HG02852 (cell line): ENCODE measurements around the gene ATG16L1.

Source experiments
- ATAC-seq: cut with Tn5 transposase; IDR thresholded peaks from one replicate; pipeline ENCODE4 v1.9.1; 2021; ENCODE audit warnings: mild to moderate bottlenecking, moderate library complexity; ENCODE audit not compliant: unreplicated experiment

ATG16L1 gene

DNA sequence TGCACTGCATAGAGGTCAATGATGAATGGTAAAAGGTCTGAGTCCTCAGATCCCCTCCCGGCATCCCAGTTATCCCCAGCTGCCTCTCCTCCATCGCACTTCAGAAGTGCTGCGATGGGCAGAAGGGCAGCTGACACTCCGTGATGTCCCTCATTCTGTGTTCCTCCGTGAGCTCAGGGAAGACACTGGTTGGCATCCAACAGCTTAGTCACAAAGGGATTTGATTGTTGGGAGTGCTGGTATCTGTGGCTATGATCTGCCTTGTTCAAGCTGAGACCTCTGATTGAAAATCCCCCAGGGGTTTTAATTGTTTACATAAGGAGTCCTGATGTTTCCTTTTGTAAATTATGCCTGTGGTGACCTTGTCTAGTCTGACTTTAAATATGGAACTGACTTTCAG is 37.2 kb downstream of the ATG16L1 start:
- no peak for ATAC-seq

DNA sequence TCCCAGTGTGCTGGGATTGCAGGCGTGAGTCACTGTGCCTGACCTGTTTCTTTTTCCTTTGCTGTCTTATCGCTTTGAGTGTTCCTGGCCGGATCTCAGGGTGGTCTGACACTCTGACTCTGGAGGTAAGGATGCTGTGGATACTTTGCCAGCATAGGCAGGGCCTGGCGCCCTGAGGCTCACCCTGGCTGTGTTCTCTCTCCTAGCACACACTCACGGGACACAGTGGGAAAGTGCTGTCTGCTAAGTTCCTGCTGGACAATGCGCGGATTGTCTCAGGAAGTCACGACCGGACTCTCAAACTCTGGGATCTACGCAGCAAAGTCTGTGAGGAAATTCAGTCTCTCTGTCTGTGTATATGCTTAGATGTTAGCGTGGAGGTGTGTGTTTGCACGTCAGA is 38.2 kb downstream of the ATG16L1 start:
- ATAC-seq: no peak

DNA sequence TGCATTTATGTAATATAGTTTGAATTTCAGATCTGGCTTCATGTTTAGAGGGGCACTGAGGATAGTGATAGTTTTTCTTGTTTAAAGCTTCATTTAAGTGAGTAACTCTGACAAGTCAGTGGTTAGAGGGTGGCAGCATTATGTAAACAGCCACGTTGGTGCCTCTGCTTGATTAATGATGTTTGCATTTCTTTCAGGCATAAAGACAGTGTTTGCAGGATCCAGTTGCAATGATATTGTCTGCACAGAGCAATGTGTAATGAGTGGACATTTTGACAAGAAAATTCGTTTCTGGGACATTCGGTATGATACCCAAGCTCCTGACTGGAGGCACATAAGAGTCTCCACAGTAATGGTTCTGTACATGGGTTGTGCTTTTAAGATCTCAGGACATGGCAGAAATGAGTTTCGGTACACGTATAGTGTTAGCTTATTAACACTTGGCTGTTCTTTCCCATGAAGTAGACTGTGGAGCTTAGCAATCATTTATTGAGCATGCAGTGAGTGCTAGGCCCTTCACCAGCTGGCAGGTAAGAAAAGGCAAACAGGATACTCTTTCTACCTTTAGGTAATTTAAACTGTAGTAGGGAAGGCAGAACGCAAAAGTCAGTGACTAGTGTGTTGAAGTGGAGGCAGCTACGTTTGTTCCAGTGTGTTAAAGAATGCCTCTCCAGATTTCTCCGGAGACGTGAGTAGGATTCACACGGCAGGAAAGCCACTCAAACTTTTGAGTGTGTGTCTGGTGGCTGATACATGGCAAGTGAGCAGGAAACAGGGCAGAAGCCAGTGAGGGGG is 38.8 kb downstream of the ATG16L1 start:
- no peak for ATAC-seq

DNA sequence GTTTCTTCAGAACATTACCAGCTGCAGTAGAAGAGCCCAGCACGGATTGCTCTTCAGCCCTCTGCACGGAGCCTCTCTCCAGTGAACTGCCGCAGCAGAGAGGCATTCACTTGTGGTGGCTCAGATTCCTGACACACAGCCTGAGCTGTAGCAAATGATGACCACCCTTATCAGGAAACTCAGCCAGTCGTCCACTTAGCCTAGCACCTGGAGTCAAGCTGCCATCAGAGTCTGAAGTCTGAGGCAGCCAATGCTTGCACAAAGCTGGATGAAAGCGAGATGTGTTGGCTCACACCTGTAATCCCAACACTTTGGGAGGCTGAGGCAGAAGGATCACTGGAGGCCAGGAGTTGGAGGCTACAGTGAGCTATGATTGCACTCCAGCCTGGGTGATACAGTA is 44.4 kb downstream of the ATG16L1 start:
- ATAC-seq: no peak

DNA sequence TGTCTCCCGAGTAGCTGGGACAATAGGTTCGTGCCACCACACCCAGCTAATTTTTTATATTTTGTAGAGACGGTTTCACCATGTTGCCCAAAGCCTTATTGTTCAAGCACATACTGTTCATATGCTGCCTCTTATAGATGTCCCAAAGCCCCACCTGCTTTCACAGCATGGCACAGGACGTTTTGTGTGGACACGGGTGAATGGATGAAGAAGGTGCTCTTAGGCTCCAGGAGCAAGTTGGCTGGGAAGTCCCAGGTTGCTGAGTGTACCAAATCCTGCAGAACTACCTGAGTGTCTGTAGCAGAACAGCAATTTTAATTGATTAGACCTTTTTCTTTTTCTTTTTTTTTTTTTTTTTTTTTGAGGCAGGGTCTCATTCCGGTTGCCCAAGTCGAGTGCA is 45.6 kb downstream of the ATG16L1 start:
- no peak for ATAC-seq

DNA sequence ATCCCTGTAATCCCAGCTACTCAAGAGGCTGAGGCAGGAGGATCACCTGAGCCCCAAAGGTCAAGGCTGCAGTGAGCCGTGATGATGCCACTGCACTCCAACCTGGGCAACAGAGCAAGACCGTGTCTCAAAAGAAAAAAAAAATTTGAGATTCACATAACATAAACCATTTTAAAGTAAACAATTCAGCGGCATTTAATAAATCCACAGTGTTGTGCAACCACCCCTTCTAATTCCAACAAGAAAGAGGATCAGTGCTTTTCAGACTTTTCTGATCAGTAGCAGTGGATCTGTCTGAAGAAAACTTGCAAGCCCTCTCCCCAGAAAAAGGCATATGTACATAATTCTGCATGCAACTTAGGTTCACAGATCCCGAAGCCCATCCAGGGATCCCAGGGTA is 48.9 kb downstream of the ATG16L1 start:
- no peak for ATAC-seq

DNA sequence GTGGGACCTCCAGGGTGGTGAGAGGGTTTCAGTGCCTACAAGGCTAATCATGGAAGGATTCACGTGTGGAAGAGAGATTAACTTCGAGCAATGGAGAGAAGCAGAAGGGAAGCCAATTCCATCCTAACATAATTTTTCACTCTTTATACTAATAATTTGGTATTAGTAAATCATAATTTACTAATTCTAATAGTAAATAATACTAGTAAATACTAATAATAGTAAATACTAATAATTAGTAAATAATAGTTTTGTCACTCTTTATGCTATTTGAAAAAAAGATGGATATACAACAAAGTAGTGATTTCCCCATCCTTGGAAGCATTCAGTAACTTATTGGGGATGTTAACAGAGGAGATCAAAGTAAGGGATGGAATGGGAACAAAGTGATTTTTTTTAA is 49.8 kb downstream of the ATG16L1 start:
- no peak for ATAC-seq

DNA sequence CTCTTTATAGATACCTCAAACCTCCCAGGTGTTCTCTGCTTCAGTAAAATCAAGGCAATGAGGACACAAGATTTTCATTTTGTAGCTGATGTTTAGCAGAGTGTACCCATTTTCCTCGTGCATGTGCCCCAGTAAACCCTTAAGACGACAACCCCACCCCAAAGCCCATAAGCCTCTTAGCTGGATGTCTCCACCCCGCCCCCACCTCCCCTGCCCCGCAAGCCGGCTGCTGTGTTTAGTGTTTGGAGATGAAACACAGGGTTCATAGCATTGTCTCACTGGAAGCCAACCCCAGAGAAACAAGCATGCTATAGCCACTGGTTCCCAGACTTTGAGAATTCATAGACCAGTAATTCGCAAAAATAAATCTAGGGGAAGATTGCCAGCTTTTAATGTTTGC is 50.3 kb downstream of the ATG16L1 start:
- no peak for ATAC-seq

DNA sequence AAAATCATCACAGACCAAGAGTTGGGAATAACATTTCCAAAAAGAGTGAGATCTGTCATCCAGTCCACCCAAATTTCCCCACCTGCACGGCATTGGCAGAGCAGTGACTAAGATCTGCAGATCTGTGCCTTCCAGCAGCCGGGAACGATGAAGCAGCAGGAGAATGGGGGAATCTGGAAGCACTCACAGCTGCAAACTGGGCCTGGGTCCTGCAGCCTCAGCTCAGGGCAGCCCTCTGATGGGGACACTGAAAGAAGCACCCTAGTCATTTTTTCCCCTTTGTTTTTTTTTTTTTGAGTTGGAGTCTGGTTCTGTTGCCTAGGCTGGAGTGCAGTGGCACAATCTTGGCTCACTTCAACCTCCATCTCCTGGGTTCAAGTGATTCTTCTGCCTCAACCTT is 51.8 kb downstream of the ATG16L1 start:
- ATAC-seq: no peak

DNA sequence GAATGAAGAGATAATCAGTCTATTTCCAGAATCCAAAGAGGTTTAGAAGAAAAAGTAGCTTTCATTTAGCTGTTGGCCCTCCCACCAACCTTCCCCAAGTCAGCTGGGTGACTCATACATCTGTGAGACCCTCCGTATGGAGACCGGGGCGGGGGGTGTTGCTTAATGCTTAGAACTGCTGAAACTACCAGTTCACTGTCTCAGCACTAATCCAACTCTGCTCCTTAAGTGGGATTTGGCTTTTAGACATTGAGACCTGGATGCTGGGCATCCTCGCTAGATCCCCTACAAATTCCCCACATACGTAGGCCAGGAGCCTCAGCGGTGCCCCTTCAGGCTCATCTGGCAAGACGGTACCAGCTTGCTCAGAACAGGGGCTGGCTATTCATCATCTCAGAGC is 56.1 kb downstream of the ATG16L1 start, which contains the start of gene SAG:
Gene SAG, plus strand, starts transcription at position 252 of the 400 bp plus-strand sequence. CDS start 1,374 bp downstream, outside the sequence.
- no peak for ATAC-seq

DNA sequence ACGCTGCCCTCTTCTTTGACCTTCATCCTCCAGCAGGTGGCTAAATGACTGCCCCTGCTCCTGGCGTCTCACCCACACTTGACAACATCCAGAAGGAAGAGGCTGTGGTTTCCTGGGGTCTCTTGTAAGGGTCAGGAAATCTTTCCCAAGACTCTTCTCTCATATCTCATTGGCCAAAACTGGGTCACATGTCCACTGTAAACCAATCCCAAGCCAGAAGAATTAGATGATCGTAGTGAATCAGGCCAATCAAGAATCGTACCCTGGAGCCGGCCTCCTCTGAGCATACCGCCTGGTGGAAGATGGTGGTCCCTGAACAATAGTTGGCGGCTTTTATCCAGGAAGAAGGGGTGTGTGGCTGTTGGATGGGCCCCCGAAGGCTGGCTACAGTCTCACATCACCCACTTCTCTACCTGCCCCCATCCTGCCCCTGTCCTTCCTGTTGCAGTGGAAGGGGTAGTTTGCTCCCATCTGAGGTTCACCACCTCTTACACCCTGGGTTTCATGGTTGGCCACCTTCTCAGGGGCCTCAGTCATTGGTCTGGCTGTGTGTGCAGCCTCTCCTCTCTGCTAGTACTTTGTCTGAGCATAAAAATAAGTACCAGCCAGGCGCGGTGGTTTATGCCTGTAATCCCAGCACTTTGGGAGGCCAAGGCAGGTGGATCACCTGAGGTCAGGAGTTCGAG is 59.9 kb downstream of the ATG16L1 start:
- ATAC-seq: no peak

DNA sequence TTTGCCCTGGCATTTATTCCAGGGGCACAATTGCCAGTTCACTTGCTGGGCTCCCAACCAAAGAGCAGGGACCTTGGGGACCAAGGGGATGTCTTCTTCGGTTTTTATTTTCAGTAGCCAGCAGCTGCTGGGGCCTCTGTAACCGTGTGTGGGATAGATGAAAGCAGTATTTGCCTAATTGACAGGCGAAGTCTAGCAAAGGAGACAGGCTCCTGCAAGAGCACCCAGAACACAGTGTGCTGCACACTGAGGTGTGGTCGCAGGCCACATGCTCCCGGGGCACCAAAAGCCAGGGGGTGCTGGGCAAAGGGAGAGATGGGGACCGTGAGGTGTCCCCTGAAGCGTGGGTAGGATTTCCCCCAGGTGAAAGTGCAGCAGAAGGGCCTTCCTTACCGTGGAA is 61.4 kb downstream of the ATG16L1 start:
- ATAC-seq: no peak

DNA sequence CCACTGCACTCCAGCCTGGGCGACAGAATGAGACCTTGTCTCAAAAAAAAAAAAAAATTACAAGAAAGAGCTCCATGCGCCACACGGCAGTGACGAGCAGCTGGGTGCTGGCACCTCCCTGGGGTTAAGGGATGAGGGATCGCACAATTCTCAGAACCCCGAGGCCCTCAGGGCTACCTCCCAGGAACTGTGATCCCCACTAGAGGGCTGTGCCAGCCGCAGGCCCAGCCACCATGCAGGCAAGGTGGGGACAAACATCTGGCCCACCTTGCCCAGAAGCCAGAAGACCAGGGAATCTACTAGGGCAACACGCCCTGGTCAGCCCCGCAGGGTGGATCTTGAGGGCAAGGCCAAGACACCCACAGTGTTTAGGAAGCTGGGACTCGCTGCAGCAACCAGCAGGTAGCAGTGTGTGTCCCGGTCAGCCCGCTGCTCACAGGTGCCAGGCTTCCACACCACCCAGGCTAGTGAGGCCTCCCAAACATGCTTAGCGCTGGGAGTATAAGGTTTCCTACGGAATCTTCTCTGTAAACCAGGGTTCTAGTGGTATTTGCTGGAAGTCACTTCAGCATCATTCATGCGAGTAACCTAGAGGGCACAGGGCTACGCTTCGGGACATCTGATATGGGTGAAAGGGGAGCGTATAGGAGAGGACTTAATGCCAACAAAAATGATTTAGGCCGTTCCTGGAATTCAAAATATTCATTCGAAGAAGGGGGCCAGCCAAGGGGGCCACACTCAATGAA is 62.9 kb downstream of the ATG16L1 start:
- no peak for ATAC-seq

DNA sequence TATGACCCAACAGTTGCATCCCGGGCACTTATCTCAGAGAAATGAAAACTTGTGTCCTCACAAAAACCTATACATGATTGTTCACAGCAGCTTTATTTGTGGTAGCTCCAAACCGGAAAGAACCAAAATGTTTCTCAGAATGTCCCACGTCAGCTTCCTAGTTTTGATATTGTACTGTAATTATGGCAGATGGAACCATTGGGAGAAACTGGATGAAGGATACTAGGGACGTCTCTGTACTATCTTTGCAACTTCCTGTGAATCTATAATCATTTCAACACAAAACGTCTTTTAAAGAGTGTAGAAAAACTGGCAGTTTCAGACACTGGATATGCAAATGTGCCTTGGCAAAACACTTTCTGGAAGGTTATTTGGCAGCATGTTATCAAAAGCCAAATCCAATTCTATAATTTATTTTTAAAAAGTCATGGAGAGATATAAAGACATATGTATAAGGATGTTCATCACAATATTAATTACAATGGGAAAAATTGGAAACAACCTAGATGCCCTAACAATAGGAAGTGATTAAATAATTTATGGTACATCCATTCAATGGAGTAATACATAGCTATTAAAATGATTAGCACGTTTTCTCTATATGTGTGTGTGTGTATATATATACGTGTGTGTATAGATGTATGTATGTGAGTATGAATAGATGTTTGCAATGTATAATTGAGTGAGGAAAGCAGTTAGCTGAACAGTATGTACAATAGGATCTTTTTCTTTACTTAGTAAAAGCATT is 65.9 kb downstream of the ATG16L1 start:
- ATAC-seq: no peak

DNA sequence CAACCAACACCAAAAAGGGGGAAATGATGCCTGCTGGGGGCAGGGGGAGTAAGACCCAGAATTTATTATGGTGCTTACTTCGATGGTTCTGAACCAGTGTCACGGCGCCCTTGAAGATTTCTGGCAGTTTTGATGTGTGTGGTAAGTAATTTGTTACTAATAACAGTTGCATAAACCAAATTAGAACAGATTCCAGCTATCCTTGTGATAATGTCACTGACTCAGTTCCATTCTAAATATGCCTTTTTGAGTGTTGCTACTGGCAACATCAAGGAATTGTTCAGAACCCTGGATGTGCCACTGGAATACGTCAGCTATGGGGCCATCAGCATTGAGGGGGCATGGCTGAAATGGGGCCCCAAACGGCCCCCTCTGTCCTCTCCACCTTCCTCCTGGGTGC is 67.8 kb downstream of the ATG16L1 start:
- no peak for ATAC-seq

DNA sequence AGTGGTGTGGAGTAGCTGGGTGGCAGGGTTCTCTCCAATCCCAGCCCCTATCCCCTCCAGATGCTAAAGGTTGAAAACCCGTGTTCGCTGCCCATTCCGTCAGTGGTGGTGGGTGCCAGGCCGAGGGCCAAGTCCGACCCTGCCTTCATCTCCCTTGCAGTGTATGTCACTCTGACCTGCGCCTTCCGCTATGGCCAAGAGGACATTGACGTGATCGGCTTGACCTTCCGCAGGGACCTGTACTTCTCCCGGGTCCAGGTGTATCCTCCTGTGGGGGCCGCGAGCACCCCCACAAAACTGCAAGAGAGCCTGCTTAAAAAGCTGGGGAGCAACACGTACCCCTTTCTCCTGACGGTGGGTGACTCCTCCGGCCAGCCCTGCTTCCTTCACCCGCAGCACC is 69.0 kb downstream of the ATG16L1 start:
- ATAC-seq: no peak

DNA sequence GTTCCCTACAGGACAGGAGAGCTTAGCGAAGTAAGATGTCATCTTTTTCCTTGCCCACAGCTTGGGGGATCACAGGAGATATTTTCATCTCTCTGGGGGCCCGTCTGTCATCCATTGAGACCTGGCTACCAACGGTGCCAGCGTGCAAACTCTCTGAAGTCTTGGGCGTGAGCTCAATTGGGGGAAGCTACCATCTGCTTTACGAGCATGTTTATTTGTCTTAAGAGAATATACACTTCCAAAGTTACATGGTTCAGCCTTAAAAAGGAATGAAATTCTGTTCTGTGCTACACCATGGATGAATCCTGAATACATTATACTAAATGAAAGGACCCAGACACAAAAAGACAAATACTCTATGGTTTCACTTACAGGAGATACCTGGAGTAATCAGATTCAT is 69.7 kb downstream of the ATG16L1 start:
- no peak for ATAC-seq

DNA sequence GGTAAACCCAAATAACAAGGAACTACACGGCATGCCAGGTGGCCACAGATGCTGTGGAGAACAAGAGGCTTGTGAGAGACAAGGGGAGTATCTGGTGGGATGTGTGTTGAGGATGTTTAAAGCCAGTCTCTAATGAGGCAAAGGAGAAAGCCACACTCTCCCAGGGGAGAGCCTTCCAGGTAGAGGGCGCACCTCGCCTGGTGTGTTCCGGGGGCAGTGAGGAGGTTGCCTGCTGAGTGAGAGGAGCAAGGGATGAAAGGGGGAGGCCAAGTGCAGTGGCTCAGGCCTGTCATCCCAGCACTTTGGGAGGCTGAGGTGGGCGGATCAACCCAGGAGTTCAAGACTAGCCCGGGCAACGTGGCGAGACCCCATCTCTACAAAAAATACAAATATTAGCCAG is 72.4 kb downstream of the ATG16L1 start:
- ATAC-seq: no peak

DNA sequence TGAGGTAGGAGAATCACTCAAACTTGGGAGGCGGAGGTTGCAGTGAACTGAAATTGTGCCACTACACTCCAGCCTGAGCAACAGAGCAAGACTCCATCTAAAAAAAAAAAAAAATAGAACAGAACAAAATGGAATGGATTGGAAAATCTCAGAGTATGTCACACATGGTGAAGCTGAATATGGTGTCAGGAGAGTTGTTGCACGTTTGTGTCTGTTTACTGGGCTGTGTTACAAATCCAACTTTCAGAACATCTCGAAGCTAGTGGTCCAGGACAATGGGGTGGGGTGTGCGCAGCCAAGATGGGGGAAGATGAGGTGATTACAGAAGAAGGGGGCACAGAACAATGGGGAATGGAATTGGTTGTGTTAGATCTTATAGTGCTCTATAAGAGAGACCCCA is 73.8 kb downstream of the ATG16L1 start:
- ATAC-seq: no peak

DNA sequence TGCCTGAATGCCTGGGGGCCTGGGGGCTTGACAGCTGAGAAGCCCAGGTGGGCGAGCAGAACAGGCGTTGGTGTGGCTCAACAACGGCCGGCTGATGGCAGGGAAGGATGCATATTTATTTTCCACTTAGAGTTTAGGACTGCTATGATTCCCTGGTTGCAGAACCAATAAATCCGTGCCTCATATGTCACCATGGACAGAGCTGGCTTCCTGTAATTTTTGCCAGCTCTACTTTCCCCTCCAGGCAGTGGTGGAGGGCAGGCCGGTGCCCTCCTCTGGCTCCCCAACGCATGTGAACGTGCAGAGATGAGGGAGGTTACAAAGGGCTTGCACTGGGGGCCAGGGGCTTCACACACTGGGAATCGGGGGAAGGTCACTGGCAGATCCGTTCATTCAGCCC is 74.3 kb downstream of the ATG16L1 start:
- no peak for ATAC-seq

DNA sequence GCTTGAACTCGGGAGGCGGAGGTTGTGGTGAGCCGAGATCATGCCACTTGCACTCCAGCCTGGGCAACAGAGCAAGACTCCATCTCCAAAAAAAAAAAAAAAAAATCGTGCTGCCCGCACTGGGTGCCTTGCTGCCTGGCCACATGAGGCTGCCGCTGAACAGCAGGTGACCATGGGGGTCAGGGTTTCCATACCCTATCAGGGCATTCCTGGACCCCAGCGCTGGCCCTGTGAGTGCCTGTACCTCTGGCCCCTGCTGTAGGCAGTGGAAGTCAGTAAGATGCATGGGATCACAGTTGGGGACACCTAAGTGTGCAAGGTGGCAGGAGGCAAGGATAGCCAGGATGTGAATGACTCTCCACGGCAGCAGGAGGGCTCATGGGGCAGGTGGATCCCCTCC is 75.0 kb downstream of the ATG16L1 start:
- ATAC-seq: no peak
